NCI-H2171 (cell line): Measurements from ENCODE around the gene C1orf116.

Experiments
- DNase-seq: peaks from one replicate; lab custom pipeline; 2025; lab: John Stamatoyannopoulos, UW

Gene C1orf116

GRCh38 chr1:207019661-207020060 lies 12.9 kb downstream of the C1orf116 start:
- no peak for DNase-seq

DNA sequence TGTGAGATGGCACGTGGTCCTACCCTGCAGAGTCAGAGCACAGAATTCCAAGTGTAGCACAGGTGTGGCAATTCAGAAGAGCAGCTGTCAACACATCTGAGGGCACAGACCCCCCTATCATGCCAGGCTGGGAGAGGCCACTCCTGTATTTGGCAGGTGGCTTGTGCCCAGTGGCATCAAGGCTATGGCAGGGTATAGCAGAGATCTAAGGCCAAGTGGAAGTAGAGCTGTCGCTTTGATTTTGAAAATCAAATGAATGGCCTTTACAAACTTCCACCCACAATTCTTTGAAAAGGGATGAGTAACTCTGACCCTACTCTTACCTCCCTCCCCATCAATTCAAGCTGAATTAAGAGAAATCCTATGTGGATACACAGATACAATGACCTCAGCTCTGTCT lies 13.4 kb downstream of the C1orf116 start:
- DNase-seq = no peak

GRCh38 chr1:207018707-207019106 lies 13.8 kb downstream of the C1orf116 start:
- DNase-seq = no peak

- no peak for DNase-seq
Measured at GRCh38 chr1:207017615-207018559, 14.7 kb downstream of the C1orf116 start.

DNA sequence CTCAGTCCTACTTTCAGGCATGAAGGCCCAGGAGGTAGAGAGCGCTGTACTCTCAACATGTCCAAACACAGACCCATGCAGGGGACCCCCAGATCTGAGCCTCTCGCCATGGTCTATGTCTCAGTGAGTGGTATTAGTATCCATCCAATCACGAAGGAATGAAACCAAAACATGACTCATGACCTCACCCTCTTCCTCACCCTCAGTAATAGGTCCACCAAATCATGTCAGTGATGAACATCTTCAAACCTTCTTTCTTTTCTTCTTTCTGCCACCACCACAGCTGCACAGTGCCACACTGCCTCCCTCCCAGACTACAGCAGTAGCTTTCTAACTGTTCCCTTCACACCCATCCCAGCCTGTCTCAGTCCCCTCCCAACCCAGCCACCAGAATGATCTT lies 16.8 kb downstream of the C1orf116 start:
- no peak for DNase-seq

GRCh38 chr1:207014728-207015127 lies 17.8 kb downstream of the C1orf116 start:
- DNase-seq = no peak

GRCh38 chr1:207013321-207014085 lies 19.1 kb downstream of the C1orf116 start:
- DNase-seq = no peak

GRCh38 chr1:207010726-207011125 lies 21.8 kb downstream of the C1orf116 start:
- DNase-seq = no peak

DNA sequence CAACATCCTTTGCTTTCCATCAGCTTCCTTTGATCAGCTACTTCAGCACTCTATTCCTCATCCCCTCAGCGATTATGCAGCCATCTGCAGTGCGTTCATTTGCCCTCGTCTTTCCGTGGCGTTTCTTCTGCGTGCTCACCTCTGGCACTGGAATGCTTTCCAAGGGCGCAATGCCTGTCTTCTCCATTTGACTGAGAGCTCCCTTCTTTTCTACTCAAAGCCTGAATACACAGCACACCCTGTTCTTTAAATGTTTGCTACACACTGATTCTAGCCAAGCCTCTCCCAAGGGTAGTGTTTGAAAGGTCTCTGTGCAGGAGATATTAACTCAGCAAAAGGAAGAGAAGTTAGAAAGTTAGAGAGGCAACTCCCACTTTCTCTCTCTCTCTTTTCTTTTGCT lies 22.6 kb downstream of the C1orf116 start:
- no peak for DNase-seq

DNA sequence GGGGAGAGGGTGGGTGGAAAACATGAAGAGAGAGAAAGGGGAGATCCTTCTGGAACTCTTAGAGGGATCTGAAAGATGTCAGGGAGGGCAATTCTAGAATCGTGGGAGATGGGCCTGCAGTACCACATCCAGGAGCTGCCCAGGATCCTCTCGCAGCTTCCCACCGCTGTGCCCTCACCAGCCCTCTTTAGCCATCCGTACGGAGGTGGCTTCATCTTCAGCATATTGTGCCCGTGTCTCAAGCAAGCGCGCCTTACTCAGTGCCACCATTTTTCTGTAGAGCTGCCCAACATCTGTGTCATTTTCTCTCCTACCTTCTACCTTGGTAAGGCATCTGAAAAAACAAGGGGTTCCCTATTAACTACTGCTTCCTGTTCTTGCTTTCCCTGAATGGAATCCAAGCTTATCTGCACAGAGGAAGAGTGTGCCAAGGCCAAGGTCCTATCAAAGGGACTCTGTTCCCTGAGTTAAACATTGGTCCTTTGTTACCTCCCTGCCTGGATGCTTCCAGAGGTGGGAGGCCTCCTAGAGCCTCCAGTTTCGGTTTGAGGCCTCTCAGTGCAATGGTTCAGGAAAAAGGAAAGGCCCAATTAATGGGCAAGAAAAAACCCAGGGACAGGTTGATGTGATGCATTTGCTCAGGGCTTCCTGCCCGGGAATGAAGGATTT lies 23.2 kb downstream of the C1orf116 start:
- DNase-seq = no peak

- DNase-seq = no peak
Measured at GRCh38 chr1:207007352-207008033, 25.1 kb downstream of the C1orf116 start.

DNA sequence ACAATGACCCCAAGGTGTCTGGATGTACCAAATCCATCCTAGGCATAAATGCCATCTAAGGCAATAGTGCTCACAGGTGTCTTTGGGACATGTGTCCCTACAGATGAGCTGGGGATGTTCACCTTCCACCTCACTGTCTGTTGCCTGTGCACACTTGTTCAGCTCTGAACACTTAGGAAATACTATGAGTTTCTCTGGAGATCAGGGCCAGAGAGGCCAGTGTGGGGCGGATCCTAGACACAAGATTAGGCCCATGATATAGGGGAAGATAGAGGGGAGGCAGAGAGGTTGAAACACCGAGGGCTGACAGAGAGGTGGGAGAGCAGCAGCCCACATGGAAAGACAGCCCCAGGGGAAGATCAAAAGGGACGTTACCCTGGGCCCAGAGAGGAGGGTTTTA lies 25.6 kb downstream of the C1orf116 start:
- no peak for DNase-seq

GRCh38 chr1:207006083-207006482 lies 26.5 kb downstream of the C1orf116 start:
- no peak for DNase-seq

DNA sequence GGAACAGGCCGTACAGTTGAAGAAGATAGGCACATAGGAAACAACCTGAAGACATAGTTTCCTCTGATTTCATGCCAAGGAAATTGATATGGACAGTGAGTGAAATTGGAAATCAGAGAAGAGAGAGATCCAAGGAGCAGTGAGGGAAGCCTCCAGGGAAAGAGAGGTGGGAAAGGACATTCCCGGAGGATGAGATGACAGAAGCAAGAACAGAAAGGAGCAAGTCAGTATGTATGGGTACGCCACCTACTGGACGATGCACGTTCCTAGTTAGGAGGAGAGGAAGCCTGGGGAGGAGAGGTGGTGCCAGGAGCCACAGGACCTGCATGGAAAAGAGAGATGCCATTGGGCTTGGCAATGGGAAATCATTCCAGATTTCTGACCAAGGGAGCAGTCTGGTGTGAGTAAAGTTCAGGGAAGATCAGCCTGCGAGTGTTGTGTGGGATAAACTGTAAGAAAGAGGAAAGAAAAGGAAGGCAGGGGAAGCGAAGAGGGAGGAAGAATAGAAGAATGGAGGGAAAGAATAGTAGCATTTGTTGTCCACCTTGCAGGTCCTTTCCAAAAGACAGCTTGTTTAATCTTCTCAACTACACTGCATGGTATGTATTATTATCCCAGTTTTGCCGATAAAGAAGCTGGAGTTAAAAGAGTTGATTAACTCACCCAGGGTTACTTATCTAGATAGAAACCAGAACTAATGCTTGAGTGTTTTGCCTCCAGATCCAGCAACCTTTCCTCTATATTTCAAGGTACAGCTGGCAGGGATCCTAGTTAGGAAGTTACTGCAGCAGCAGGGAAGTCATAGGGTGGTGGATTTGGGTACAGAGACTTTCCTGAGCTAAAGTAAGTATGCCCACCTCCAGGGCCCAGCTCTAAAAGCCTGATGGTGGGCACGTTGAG lies 27.4 kb downstream of the C1orf116 start:
- peak; percentile 32 for DNase-seq

GRCh38 chr1:207003210-207003609 lies 29.3 kb downstream of the C1orf116 start:
- DNase-seq = no peak

GRCh38 chr1:207002724-207003146 lies 29.8 kb downstream of the C1orf116 start:
- no peak for DNase-seq

DNA sequence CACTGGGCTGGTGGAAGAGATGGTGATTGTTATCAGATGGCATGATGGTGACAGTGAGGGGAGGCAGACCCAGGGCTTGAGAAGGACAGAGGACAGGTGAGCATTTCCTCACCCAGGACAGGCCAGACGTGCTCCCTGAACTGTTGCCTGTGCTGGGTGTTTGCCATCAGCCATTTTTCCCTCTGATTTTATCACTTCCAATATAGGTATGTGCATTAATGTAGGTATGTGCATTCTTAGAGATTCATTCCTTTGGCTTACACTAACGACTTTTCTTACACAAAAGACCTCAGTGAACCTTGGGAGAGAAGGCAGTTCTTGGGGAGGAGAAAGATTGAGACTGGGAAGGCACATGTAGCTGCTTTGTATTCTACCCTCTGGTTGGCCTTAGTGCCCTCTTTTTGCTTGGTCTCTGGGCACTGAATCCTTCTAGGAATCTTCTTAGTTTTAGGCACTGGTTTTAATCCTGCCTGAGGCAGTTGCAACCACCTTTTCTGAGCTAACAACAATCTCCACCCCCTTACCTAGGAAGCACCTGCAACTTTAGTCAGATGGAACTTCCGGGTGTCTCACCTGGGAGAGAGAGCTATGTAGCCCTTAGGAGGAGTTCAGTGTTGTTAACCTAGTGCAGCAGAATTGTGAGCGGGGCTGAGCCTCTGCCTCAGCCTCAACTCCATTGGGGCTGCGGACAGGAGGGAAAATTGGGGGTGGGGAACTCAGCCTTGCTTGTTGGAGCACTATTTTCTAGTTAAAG lies 30.9 kb downstream of the C1orf116 start:
- no peak for DNase-seq

GRCh38 chr1:207000651-207001291 lies 31.8 kb downstream of the C1orf116 start:
- DNase-seq = no peak

GRCh38 chr1:206998816-206999215 lies 33.7 kb downstream of the C1orf116 start:
- no peak for DNase-seq

- no peak for DNase-seq
Measured at GRCh38 chr1:206992790-206993189, 39.8 kb downstream of the C1orf116 start.
